Ureter (tissue), 1 donor: ENCODE data around the gene MBLAC1. TPM values are rescaled to one million over a fixed set of nuclear protein-coding genes. Genes with fewer than 3 reads are reported as not detected.

Source experiments
- DNase-seq: peaks from one replicate; pipeline ENCODE4 v3.0.0-alpha.2; 2020; ENCODE audit warnings: low spot score
- total RNA-seq: library from RNA; stranded (reverse); gene quantifications from one replicate; pipeline ENCODE4 v1.2.4, GENCODE V29; 2023
- donor health status: DM: yes; HTN: yes; CAD: no.

MBLAC1 gene
- total RNA-seq: 1.5 TPM

GRCh38 chr7:100126931-100127865 is at the start of gene MBLAC1:
MBLAC1 (plus strand) TSS chr7:100126967; CDS start chr7:100127396, 429 bp downstream.
- DNase-seq: peak; percentile 93

- DNase-seq: no peak
These were observed 49.6 kb upstream of the MBLAC1 start for GRCh38 chr7:100077205-100077604.

- DNase-seq: no peak
These were observed 47.7 kb upstream of the MBLAC1 start for GRCh38 chr7:100079024-100079560.

- no peak for DNase-seq
These were observed 45.7 kb upstream of the MBLAC1 start for GRCh38 chr7:100080907-100081534.

GRCh38 chr7:100081535-100082102 is 45.1 kb upstream of the MBLAC1 start, which contains the start of gene ZNF3:
ZNF3 (minus strand) TSS chr7:100081723; CDS start chr7:100077357, 4,366 bp downstream.
- DNase-seq: peak; percentile 99

- no peak for DNase-seq
These were observed 43.8 kb upstream of the MBLAC1 start for GRCh38 chr7:100082978-100083377.

GRCh38 chr7:100085515-100085914 is 41.3 kb upstream of the MBLAC1 start:
- no peak for DNase-seq

GRCh38 chr7:100087055-100087750 is 39.6 kb upstream of the MBLAC1 start:
- no peak for DNase-seq

- no peak for DNase-seq
These were observed 38.6 kb upstream of the MBLAC1 start for GRCh38 chr7:100088095-100088620.

- DNase-seq: peak; percentile 87
These were observed 37.9 kb upstream of the MBLAC1 start, which contains the start of gene COPS6 for GRCh38 chr7:100088621-100089457. COPS6 (plus strand) TSS chr7:100088969; CDS start chr7:100088991, 22 bp downstream.

- DNase-seq: no peak
These were observed 37.1 kb upstream of the MBLAC1 start for GRCh38 chr7:100089458-100090196.

GRCh38 chr7:100090527-100091410 is 36.0 kb upstream of the MBLAC1 start:
- DNase-seq: no peak

GRCh38 chr7:100091411-100092181 is 35.2 kb upstream of the MBLAC1 start:
- no peak for DNase-seq

- DNase-seq: no peak
These were observed 33.7 kb upstream of the MBLAC1 start for GRCh38 chr7:100093054-100093453.

GRCh38 chr7:100093498-100093897 is 33.3 kb upstream of the MBLAC1 start:
- DNase-seq: no peak

GRCh38 chr7:100093925-100094486 is 32.8 kb upstream of the MBLAC1 start:
- no peak for DNase-seq

- DNase-seq: no peak
These were observed 31.5 kb upstream of the MBLAC1 start for GRCh38 chr7:100095289-100095688.
